Tongue (tissue), 2 donors: Measurements from ENCODE around the gene STK39. TPM values are rescaled to one million over a fixed set of nuclear protein-coding genes. Genes with fewer than 3 reads are reported as not detected.

ENCODE experiments used
- DNase-seq: peaks from one replicate; pipeline ENCODE4 v3.0.0-alpha.2; 2015
- total RNA-seq: library from RNA; depleted of rRNA; stranded (reverse); fragments of >200 nt; gene quantifications from one replicate; pipeline ENCODE4 v1.2.3, GENCODE V29; 2014

The STK39 gene
- total RNA-seq, 1 donor from 2014 or later, result 26.4 TPM

GRCh38 chr2:168207851-168208250 lies 39.5 kb downstream of the STK39 start:
- DNase-seq, result no peak

- no peak for DNase-seq
Observed at GRCh38 chr2:168203762-168204693, 43.4 kb downstream of the STK39 start.

- no peak for DNase-seq
Observed at GRCh38 chr2:168201584-168202116, 45.7 kb downstream of the STK39 start.

GRCh38 chr2:168200930-168201583 lies 46.3 kb downstream of the STK39 start:
- no peak for DNase-seq

DNA sequence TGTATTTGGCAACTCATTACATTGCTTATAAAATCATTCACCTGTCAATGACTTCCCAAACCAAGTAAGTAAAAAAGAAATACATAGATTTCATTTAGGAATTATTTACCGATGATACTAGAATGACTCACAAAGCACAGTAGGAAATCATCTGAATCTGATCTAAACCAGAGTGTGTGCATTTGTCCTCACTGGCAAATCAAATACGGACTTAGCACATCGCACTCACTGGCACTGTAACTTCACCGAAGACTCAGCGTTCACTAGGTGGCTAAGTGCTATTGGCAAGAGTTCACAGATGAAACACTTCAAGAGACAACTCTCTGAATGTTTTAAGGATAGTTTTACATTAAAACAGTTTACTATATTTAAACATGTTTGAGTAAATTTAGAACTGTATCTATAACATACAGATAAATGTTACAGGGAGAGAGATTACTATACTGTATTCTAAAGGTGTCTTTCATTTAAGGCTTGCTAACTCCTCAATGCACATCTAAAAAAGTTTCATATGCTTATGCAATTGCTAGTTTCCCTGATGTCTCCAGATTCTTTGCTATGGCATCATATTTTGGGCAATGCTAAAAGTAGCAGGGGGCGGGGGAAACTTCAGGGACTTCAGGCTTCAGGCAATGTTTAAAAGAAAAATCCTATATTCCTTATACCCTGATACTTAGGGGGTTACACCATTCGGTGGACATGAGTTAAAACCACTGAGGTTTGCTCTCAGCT lies 48.8 kb downstream of the STK39 start:
- no peak for DNase-seq

- no peak for DNase-seq
Observed at GRCh38 chr2:168196764-168197180, 50.6 kb downstream of the STK39 start.

DNA sequence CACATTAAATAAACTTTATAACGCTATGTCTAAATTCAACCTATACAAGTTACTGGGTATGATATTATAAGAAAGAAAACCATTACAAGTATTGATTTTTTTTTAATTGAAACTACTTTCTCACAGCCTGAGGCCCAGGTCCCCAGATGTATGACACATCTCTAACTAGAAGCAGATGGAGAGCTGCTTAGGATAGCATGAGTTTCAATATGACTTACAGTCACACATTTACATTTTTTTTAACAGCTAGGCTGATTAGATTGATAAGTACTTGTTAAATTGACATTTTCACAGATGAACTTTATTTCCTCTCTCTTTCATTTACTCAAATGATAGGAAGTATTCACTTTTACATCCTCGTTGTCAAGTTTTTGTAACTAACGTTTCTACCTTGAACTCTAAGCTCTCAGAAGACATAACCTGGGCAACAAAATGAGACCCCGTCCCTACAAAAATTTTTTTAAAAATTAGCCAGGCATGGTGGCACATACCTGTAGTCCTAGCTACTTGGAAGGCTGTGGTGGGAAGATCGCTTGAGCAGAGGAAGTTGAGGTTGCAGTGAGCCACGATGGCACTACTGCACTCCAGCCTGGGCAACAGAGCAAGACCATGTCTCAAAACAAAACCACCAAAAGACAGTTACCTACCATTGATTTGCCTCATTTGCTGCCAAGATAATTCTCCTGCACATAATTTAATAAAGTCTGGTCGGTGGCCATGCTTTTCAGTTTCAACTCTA lies 52.4 kb downstream of the STK39 start:
- no peak for DNase-seq

DNA sequence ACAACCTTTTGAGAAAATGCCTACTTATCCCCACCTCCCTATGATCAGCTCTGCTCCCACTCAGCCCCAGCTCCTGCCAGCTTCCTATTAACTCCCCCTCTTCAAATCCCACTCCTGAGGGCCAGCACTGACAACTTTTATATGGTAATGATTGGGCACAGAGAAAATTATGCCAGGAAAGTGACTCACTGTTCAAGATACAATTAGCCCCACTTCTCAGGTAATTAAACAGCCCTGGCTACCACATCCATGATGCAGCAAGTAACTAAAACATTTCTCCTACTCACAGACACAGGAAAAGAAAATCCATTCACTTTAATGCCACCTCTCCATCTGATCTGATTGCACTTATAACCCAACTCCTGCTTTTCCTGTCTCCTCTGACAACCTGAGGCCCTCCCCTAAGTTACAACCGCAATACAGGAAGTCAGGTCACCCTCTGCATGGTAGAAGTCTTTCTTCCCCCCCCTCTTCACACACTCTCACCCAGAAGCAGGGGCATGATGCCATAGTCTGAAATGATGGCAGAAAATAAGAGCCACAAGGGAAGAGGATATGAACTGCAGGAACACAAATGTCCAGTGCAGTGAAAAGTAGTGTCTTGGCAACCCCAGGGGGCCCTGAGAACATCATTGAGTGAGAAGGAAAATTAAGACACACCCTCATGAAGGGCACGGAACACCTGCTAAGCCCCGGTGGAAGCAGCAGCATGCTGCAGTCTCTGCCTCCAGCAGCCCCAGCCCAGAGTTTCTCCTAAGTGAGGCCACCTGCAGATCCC lies 54.4 kb downstream of the STK39 start:
- DNase-seq, result no peak

GRCh38 chr2:168191955-168192785 lies 55.2 kb downstream of the STK39 start:
- DNase-seq, result no peak

DNA sequence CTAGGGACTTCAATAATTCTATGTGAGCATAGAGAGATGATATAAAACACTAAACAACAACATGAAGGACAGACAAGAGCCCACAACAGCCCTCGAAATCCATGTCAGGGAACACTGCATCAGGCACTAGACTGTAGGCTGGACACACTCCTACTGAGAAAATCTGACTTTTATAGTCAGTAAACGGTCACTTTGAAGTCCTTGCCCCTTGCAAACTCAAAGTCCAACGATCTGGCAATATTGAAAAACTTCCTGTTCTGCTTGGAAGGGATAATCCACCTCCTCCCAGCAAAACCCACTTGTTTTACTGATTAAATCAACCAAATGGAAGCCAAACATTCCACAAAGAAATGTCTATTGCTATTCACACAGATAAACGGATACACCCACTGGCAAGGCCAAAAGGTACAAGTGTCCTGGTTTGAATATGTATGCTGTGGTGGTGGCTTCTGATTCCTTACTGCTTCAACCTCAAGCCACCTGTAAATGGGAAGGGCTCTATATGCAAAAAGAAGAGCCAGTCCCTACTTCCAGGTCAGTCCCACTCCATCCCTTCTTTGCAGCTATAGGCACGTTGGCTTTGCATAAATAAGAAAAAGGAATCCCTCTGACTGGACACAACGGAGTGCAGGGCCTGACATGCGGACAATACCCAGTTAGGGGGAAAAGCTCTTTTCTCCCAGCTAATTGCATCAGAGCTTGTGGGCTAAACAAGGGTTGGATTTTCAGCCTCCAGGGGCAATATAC lies 56.6 kb downstream of the STK39 start:
- no peak for DNase-seq

GRCh38 chr2:168189835-168190569 lies 57.4 kb downstream of the STK39 start:
- DNase-seq, result no peak

GRCh38 chr2:168188002-168188401 lies 59.4 kb downstream of the STK39 start:
- peak; percentile 58 for DNase-seq

DNA sequence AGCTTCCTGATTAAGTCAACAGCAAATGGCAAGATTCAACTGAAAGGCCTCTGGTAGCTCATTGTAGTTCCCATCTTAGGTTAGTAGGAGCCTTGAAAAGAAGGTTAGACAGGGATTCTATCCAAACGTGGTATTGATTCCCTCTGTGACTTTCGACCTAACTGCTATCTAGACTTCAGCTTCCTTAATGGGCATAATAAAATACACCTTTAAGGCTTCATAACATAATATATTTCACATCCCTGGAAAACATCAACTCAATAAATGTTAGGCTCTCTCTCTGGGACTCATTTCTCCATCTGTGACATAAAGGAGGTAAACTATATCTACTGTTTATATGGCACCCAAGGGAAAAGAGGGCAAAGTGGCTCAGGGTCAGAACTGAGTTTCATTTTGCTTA lies 60.9 kb downstream of the STK39 start:
- no peak for DNase-seq

DNA sequence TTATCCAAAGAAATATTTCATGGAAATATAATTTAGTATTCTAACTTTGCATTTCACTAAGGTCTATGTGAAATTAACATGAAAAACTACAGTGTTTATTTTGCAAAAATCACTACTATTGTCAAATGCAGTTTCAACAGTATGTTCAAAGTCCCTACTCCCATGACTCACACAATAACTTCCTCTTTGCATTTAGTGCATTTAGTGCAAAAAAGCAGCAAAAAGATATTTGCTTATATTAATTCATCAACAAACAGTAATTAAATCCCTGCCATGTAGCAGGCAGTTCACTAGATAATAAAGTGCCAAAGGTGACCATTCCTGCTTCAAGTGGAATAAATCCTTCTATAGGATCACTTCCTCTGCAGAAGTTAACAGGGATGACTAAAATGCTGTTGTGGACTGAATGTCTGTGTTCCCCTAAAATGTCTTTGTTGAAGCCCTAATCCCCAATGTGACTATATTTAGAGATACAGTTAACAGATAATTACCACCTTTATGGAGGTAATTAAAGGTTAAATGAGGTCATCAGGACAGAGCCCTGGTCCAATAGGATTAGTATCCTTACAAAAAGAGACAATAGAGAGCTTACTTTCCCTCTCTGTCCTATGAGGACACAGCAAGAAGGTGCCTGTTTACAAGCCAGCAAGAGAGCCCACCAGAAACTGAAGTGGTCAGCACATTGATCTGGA lies 61.7 kb downstream of the STK39 start:
- no peak for DNase-seq

DNA sequence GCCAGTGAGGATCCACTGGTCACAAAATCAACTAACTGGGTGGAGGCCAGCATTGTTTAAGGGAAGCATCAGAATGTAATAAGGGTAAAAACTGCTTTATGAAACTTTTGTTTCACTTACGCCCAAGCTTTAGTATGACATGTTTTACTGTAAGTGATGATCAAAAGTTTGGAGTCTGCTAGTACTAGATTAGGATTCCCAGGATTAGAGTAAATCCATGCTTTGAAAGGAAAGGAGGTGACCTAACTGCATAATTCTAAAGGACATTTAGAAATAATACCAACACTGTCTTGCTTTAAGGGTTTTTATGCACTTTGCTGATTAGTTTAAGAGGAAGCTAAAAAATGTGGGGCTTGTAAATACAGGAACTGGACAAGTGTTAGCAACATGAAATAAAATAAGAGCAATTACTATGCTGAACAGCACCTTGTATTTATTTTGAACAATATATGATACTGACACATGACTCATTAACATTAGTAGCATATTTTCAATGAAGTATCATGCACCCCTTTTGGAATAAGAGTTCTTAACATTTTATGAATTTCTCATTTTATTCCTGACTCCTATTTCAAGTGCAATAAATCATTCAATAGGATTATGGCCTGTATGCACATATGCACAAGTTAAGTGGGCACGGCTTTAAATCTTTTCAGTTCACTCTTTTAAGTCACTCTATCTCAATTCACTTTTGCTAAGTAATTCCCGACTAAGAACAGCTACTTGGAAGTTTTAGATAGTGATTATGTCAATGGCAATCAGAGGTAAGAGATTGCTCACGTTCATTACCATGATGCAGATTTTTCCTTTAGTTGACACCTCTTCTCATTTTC lies 62.5 kb downstream of the STK39 start:
- no peak for DNase-seq

DNA sequence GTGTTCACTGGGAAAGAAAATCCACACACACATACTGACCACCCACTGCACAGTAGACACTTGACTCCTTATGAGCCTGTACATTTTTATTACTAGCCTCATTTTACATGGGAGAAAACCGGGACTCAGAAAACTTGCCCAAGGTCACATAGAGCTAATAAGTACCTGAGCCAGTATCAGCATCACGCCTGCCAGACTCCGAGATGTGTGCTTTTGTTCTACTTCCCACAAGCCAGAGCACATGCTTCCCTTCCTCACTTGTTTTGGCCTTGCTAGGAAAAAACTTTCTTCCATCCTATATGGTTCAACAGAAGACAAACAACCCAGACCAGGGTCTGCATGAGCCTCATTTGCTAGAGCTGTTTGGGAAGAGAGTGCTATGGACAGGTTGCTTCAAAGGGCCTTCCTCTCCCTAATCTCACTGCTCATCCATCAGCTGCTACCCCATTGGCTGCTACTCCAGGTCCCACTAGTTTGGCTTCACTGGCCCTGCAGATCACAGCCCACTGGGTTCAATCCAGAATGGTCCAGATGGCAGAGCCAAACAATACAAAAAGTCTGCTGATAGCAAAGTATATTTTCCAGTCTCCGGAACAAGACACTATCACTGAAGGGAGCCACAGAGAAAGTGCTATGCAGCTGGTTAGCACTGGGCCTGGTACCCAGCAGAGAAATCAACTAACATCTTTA lies 63.9 kb downstream of the STK39 start:
- no peak for DNase-seq
